Osteoblast (primary cell): ENCODE measurements around the gene EP300. TPM values are rescaled to one million over a fixed set of nuclear protein-coding genes. Genes with fewer than 3 reads are reported as not detected.

Experiments used
- DNase-seq: peaks from one replicate; pipeline ENCODE4 v3.0.0; 2011; ENCODE audit warnings: low spot score, mixed read lengths; ENCODE audit not compliant: insufficient read length; ENCODE audit errors: missing footprints
- H2AFZ ChIP-seq: 2 replicates; pipeline ENCODE4 v1.6.0; 2011; ENCODE audit warnings: mild to moderate bottlenecking, low read length
- H3K27ac ChIP-seq: 2 replicates; pipeline ENCODE4 v1.5.1; 2011; ENCODE audit warnings: mild to moderate bottlenecking, low read depth, low read length, moderate library complexity
- H3K27me3 ChIP-seq: 2 replicates; pipeline ENCODE4 v1.6.0; 2012; ENCODE audit warnings: mild to moderate bottlenecking, control low read depth, inconsistent platforms, low read length, moderate library complexity; ENCODE audit not compliant: insufficient read depth
- H3K36me3 ChIP-seq: 2 replicates; pipeline ENCODE4 v1.5.1; 2011; ENCODE audit warnings: mild to moderate bottlenecking, low read length, control low read depth, moderate library complexity; ENCODE audit not compliant: insufficient read depth
- H3K4me1 ChIP-seq: 2 replicates; pipeline ENCODE4 v1.5.1; 2011; ENCODE audit warnings: mild to moderate bottlenecking, low read length, control low read depth, moderate library complexity; ENCODE audit not compliant: insufficient read depth
- H3K4me2 ChIP-seq: 2 replicates; pipeline ENCODE4 v1.6.0; 2011; ENCODE audit warnings: mild to moderate bottlenecking, low read length; ENCODE audit not compliant: insufficient read depth
- H3K4me3 ChIP-seq: fragments of 200-600 bp; sonication (generic); 3 replicates; pipeline ENCODE4 v1.5.1; 2012; ENCODE audit warnings: mild to moderate bottlenecking, low read length, inconsistent platforms; ENCODE audit not compliant: insufficient read depth
- H3K79me2 ChIP-seq: 2 replicates; pipeline ENCODE4 v1.6.0; 2012; ENCODE audit warnings: mild to moderate bottlenecking, low read length, control low read depth, inconsistent platforms; ENCODE audit not compliant: insufficient read depth
- H3K9me3 ChIP-seq: 2 replicates; pipeline ENCODE4 v1.5.1; 2011; ENCODE audit warnings: low read depth, low read length, control low read depth
- H4K20me1 ChIP-seq: 2 replicates; pipeline ENCODE4 v1.6.0; 2012; ENCODE audit warnings: mild to moderate bottlenecking, low read length, control low read depth; ENCODE audit not compliant: insufficient read depth
- total RNA-seq: library from RNA; depleted of rRNA; stranded (reverse); fragments of >200 nt; gene quantifications from 2 replicates; pipeline ENCODE4 v1.2.3, GENCODE V29; 2012
- TF ChIP-seq, protein P1 (sequence below): IDR thresholded peaks from 2 replicates; pipeline ENCODE4 v1.5.1; 2011; ENCODE audit warnings: mild to moderate bottlenecking, low read depth, low read length, moderate library complexity; ENCODE audit errors: extremely low read depth

Gene EP300
- total RNA-seq, 1 donor = 67.7 TPM

DNA sequence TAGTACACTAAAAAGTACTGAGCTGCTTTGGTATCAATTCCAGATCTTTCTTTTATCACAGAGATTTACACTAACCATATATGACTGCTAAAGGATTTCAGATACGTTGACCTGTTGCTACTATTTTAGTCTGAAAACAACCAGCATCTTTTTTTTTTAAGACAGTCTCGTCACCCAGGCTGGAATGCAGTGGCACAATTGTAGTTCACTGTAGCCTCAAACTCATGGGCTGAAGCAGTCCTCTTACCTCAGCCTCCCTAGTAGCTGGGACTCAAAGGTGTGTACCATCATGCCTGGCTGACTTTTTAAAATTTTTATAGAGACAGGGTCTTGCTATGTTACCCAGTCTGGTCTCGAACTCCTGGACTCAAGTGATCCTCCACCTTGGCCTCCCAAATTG, 88.5 kb downstream of the EP300 start:
- DNase-seq = no peak
- no peak overlapping the region for H3K4me3 ChIP-seq
- peaks cover 11% of the 10 kb centered on the region for H3K4me1 ChIP-seq
- peaks cover 11% of the 10 kb centered on the region for H4K20me1 ChIP-seq
- H3K27me3 ChIP-seq = no peaks in the 10 kb centered on the region
- H2AFZ ChIP-seq = no peak overlapping the region
- H3K4me2 ChIP-seq = no peak overlapping the region
- no peaks in the 10 kb centered on the region for H3K9me3 ChIP-seq
- H3K27ac ChIP-seq = no peak overlapping the region
- H3K36me3 ChIP-seq = peaks cover 32% of the 10 kb centered on the region
- H3K79me2 ChIP-seq = no peaks in the 10 kb centered on the region
- TF ChIP-seq, protein P1, sequence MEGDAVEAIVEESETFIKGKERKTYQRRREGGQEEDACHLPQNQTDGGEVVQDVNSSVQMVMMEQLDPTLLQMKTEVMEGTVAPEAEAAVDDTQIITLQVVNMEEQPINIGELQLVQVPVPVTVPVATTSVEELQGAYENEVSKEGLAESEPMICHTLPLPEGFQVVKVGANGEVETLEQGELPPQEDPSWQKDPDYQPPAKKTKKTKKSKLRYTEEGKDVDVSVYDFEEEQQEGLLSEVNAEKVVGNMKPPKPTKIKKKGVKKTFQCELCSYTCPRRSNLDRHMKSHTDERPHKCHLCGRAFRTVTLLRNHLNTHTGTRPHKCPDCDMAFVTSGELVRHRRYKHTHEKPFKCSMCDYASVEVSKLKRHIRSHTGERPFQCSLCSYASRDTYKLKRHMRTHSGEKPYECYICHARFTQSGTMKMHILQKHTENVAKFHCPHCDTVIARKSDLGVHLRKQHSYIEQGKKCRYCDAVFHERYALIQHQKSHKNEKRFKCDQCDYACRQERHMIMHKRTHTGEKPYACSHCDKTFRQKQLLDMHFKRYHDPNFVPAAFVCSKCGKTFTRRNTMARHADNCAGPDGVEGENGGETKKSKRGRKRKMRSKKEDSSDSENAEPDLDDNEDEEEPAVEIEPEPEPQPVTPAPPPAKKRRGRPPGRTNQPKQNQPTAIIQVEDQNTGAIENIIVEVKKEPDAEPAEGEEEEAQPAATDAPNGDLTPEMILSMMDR = no peak

DNA sequence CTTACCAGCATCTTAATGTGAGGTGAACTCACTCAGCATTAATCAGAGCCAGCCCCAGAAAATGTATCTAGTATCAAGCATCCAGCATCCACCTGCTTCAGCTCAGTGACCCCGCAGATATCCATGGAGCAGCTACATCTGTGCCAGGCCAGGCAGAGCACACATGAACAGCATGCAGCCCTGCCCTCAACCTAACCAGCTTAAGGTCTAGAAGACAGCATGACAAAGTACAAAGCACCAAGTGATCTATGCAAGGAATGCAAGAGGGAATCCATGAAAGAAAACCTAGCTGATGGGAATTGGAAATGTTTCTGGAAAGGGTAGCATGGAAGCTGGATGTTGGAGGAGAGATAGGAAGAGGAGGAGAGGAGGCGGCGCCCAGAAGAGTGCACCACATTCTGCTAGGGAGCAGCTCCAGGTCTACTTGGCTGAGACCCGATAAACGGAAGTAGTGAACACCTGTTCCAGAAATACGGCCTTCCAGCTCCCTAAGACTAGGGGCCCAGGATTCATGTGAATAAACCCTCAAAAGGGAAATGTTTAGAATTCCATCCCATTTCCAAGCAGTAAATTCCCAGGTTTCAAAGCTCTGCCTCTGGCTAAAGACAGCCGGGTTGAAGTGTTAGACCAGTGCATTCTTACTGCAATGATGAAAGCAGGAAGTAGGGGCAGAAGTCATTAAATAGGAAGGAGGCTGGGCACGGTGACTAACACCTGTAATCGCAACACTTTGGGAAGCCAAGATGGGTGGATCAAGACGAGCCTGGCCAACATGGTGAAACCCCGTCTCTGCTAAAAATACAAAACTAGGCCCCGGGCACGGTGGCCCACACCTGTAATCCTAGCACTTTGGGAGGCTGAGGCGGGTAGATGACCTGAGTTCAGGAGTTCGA, 89.2 kb downstream of the EP300 start:
- Histone ChIP-seq H3K36me3 (peaks cover 25% of the 10 kb centered on the region), H3K9me3 (no peaks in the 10 kb centered on the region), H3K27me3 (no peaks in the 10 kb centered on the region), H3K4me1 (peaks cover 11% of the 10 kb centered on the region), H4K20me1 (peaks cover 7% of the 10 kb centered on the region), H2AFZ (no peak overlapping the region), H3K4me2 (peak overlapping the region; percentile 15), H3K4me3 (no peak overlapping the region), H3K79me2 (no peaks in the 10 kb centered on the region), H3K27ac (no peak overlapping the region)
- TF ChIP-seq, protein P1 = no peak
- peak; percentile 89 for DNase-seq

DNA sequence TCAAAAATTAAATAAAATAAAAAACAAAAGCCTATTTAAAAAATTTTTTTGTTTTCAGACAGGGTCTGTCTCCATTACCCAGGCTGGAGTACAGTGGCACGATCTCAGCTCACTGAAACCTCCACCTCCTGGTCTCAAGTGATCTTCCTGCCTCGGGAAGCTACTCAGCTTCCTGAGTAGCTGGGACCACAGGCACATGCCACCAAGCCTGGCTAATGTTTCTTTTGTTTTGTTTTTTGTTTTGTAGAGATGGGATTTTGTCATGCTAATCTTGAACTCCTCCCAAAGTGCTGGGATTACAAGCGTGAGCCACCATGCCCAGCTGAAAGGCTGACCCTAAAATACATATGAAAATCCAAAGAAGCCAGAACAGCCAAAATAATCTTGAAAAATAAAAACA, 92.3 kb downstream of the EP300 start:
- Histone ChIP-seq H3K27me3 (no peaks in the 10 kb centered on the region), H3K4me3 (no peak overlapping the region), H3K79me2 (no peaks in the 10 kb centered on the region), H3K9me3 (no peaks in the 10 kb centered on the region), H3K27ac (no peak overlapping the region), H3K4me1 (peaks cover 11% of the 10 kb centered on the region), H4K20me1 (peaks cover 3% of the 10 kb centered on the region), H3K4me2 (no peak overlapping the region), H3K36me3 (no peaks in the 10 kb centered on the region), H2AFZ (no peak overlapping the region)
- no peak for DNase-seq
- TF ChIP-seq, protein P1 = no peak

DNA sequence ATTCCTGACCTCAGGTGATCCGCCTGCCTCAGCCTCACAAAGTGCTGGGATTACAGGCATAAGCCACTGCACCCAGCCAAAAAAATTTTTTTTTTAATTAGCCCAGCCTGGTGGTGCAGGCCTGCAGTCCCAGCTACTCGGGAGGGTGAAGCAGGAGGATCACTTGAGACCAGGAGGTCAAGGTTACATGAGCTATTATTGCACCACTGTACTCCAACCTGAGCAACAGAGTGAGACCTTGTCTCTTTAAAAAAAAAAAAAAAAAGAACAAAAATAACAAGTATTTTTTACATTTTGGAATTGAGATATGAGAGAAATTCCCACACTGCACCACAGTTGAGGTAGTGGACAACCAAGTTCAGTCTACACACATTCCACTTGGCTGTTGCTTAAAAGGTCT, 99.1 kb downstream of the EP300 start:
- no peak overlapping the region for H3K4me3 ChIP-seq
- no peaks in the 10 kb centered on the region for H3K9me3 ChIP-seq
- no peaks in the 10 kb centered on the region for H4K20me1 ChIP-seq
- no peaks in the 10 kb centered on the region for H3K36me3 ChIP-seq
- no peak overlapping the region for H3K4me2 ChIP-seq
- no peak overlapping the region for H2AFZ ChIP-seq
- TF ChIP-seq, protein P1 = no peak
- H3K79me2 ChIP-seq = no peaks in the 10 kb centered on the region
- no peaks in the 10 kb centered on the region for H3K4me1 ChIP-seq
- no peak for DNase-seq
- H3K27ac ChIP-seq = no peak overlapping the region
- H3K27me3 ChIP-seq = no peaks in the 10 kb centered on the region
